Kidney tubule cell (primary cell): ENCODE results near the gene STMP1.

Source experiments
- DNase-seq: peaks from one replicate; pipeline ENCODE4 v3.0.0-alpha.2; 2018; ENCODE audit warnings: low spot score

STMP1 gene

DNA sequence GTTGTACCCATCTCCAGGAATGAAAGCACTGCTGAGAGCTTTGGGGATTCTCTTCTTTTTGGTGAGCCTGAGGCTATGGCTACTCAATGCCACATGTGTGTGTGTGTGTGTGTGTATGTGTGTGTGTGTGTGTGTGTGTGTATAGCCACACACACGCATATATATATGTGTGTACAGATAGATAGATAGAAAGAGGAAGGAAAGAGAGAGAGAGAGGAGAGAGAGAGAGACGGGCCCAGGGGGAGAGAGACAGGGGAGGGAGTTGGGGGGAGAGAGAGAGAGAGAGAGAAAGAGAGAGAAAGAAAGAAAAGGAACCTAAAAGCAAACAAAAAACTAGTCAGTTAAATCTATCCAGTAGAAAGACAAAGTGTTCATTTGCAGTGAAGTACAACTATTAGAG is 57.4 kb downstream of the STMP1 start:
- no peak for DNase-seq

DNA sequence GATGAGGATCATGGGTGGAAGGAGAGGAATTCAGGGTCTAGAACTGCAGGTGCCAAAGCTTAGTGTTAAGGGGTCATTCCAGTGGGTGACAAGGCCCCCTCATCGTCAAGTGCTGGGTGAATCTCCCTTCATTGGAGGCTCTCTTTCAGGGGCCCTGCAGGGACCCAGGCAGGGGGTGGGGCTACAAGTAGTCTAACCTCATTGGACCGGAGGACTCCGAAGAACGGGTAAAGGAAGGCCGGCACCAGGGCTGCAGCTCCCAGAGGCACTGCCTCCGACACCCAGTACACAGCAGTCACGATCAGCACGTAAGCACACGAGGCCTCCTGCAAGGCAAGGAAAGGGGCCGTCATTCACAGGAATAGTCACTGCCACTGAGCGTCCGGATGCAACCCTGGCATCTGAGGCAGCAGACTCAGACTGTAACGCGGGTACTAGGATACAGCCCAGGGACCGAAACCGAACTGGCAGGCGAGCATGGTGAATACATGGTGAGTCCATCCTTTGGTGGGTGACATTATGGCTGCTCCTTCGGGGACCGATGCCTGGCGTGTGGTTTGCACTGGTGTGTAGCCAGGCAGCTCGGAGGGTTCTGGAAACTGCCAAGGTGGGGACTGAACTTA is 59.0 kb downstream of the STMP1 start:
- no peak for DNase-seq

DNA sequence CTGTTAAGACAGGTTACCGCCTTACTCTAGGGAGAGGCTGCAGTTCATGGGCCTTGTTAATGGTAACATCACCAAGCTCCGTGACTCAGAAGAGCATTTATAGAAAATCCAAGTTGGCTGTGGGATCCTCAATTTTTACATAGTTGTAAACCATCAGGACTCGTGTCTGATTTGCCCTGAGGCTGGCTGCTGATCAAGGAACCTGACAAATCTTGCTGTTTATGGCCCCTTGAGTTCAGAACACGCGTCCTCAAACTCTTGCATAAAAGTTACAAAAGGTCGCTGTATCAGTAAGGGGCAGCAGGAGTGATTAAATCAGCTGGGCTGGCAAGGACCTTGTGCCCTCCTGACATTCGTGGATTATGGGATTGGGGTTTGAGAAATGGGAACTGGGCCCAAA is 61.1 kb downstream of the STMP1 start:
- DNase-seq: no peak
